ENCODE data around the gene EIF4B. TPM values are rescaled to one million over a fixed set of nuclear protein-coding genes. Genes with fewer than 3 reads are reported as not detected.

Gene EIF4B
- total and polyA plus RNA-seq, 2 of the 13 experiments (the other 11 are each of a cell fraction or from before 2014, with no cell fraction given), result 416 to 548 TPM

GRCh38 chr12:53049571-53050318 is 43.5 kb downstream of the EIF4B start, which contains the start of gene TNS2 (continued):
- TF ChIP-seq ARID5B (CRISPR knock-in tag; IDR thresholded peaks at IDR 0.05), result no peak; the same call in 1 of the 2 replicates
- 0 out of 2 replicates have a peak, but pooled peaks have one; percentile 9 for TF ChIP-seq THRA (CRISPR knock-in tag; IDR thresholded peaks at IDR 0.05; ENCODE audit: borderline replicate concordance)
- TF ChIP-seq SPEN (CRISPR knock-in tag; IDR thresholded peaks at IDR 0.05; ENCODE audit: low read depth), result peak; percentile 84
- TF ChIP-seq ZNF883 (CRISPR knock-in tag; IDR thresholded peaks at IDR 0.05; ENCODE audit: not compliant biosample characterization), result no peak
- TF ChIP-seq ZNF280B (CRISPR knock-in tag; IDR thresholded peaks at IDR 0.05; ENCODE audit: borderline replicate concordance), result peak; percentile 15; the same call in 1 of the 2 replicates
- TF ChIP-seq KDM3A (CRISPR knock-in tag; IDR thresholded peaks at IDR 0.05; ENCODE audit: low read depth), result 0 out of 2 replicates have a peak, but pooled peaks have one; percentile 28
- peak; percentile 69; the same call in 1 of the 2 replicates for TF ChIP-seq ZNF788 (CRISPR knock-in tag; IDR thresholded peaks at IDR 0.05; ENCODE audit: borderline replicate concordance)
- no peak; the same call in 1 of the 2 replicates for TF ChIP-seq CREM (IDR thresholded peaks at IDR 0.05)
- no peak for TF ChIP-seq CREM (CRISPR knock-in tag; IDR thresholded peaks at IDR 0.05)
- TF ChIP-seq ZMYM4 (CRISPR knock-in tag; IDR thresholded peaks at IDR 0.05), result 0 out of 2 replicates have a peak, but pooled peaks have one; percentile 28
- peak; percentile 61; the same call in 1 of the 2 replicates for TF ChIP-seq KDM5B (CRISPR knock-in tag; IDR thresholded peaks at IDR 0.05; ENCODE audit: borderline replicate concordance)
- TF ChIP-seq ZSCAN29 (CRISPR knock-in tag; conservative IDR thresholded peaks at IDR 0.05), result 0 out of 2 replicates have a peak, but pooled peaks have one; percentile 16
- TF ChIP-seq MYPOP (CRISPR knock-in tag; IDR thresholded peaks at IDR 0.05), result peak; percentile 48; the same call in 1 of the 2 replicates
- TF ChIP-seq ZNF430 (CRISPR knock-in tag; IDR thresholded peaks at IDR 0.05), result peak; percentile 94
- TF ChIP-seq MEIS2 (CRISPR knock-in tag; IDR thresholded peaks at IDR 0.05), result peak; percentile 53; the same call in 1 of the 2 replicates
- no peak for TF ChIP-seq LCORL (IDR thresholded peaks at IDR 0.05)
- TF ChIP-seq LCORL (CRISPR knock-in tag; IDR thresholded peaks at IDR 0.05), result 0 out of 2 replicates have a peak, but pooled peaks have one; percentile 16
- peak; percentile 19; the same call in 1 of the 2 replicates for TF ChIP-seq ZNF275 (CRISPR knock-in tag; IDR thresholded peaks at IDR 0.05; ENCODE audit: borderline replicate concordance)
